ENCODE results near the gene SPRYD4.
"Not testable (repeated sequence)": the region's sequence is repeated elsewhere in the genome, so short reads cannot be mapped to it uniquely, and the experiment has no call there.

The SPRYD4 gene

DNA sequence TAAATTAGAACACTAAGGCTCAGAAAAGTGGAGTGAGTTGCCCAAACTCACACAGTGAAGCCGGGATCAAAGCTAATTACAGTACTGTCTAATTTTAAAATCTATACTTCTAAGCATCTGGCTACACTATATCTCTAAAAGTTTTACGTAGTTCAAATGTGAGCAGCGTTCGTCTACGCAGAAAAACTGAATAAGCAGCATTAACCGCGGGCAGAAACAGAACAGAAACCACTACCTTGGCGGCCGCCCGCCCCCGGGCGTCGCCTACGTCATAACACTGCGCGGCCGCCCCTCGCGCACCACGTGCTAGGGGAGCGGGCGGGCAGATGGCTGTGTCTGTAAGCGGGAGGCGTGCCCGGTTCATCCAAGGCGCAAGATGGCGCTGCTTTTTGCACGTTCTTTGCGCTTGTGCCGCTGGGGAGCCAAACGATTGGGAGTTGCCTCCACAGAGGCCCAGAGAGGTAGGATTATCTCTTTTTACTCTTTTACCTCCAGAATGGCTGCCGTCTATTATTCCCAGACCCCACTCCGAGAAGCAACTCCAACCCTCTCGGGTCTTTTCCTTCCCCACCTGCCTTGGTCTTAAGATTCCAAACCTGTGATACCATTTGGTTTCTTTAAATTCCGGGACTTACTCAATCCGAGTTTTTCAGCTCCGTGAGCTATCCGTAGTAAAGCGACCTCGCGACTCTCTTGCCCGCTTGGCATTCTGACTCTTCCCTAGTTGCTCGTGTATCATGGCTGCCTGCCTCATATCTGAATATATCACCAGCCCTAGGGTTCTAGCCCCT lies at the start of gene SPRYD4:
Gene SPRYD4 (plus strand): TSS at position 363 of the 791 bp plus-strand sequence. CDS start 14 bp downstream, at position 377.
- peak; percentile 97 for DNase-seq (ENCODE audit: low read depth)
- Histone ChIP-seq H3K9ac (ENCODE audit: low read length) (peak within 1 kb of the TSS; percentile 97), H3K9me3 (ENCODE audit: control insufficient read depth, low read length) (no peaks in the 10 kb centered on the region), H3K4me1 (ENCODE audit: control insufficient read depth, insufficient read depth, low read length) (peaks cover 14% of the 10 kb centered on the region), H3K4me3 (ENCODE audit: low read length) (peak within 1 kb of the TSS; percentile 97), H3K27me3 (replicated peaks; ENCODE audit: control insufficient read depth, insufficient read depth, low read length) (no peaks in the 10 kb centered on the region), H3K36me3 (ENCODE audit: control insufficient read depth, insufficient read depth, low read length, severe bottlenecking) (no peaks in the 10 kb centered on the region)

GRCh38 chr12:56420411-56420810 lies 48.0 kb upstream of the SPRYD4 start:
- no peaks in the 10 kb centered on the region for H3K27me3 ChIP-seq (replicated peaks; ENCODE audit: control insufficient read depth, insufficient read depth, low read length)
- H3K9ac ChIP-seq (ENCODE audit: low read length) = no peak overlapping the region
- no peaks in the 10 kb centered on the region for H3K9me3 ChIP-seq (ENCODE audit: control insufficient read depth, low read length)
- peaks cover 13% of the 10 kb centered on the region for H3K36me3 ChIP-seq (ENCODE audit: control insufficient read depth, insufficient read depth, low read length, severe bottlenecking)
- no peaks in the 10 kb centered on the region for H3K4me1 ChIP-seq (ENCODE audit: control insufficient read depth, insufficient read depth, low read length)
- H3K4me3 ChIP-seq (ENCODE audit: low read length) = no peak overlapping the region
- no peak for DNase-seq (ENCODE audit: low read depth)

GRCh38 chr12:56425193-56425592 lies 43.2 kb upstream of the SPRYD4 start:
- DNase-seq (ENCODE audit: low read depth) = no peak
- H3K27me3 ChIP-seq (replicated peaks; ENCODE audit: control insufficient read depth, insufficient read depth, low read length) = no peaks in the 10 kb centered on the region
- no peaks in the 10 kb centered on the region for H3K9me3 ChIP-seq (ENCODE audit: control insufficient read depth, low read length)
- H3K4me3 ChIP-seq (ENCODE audit: low read length) = no peak overlapping the region
- no peak overlapping the region for H3K9ac ChIP-seq (ENCODE audit: low read length)
- peaks cover 10% of the 10 kb centered on the region for H3K36me3 ChIP-seq (ENCODE audit: control insufficient read depth, insufficient read depth, low read length, severe bottlenecking)
- no peaks in the 10 kb centered on the region for H3K4me1 ChIP-seq (ENCODE audit: control insufficient read depth, insufficient read depth, low read length)

DNA sequence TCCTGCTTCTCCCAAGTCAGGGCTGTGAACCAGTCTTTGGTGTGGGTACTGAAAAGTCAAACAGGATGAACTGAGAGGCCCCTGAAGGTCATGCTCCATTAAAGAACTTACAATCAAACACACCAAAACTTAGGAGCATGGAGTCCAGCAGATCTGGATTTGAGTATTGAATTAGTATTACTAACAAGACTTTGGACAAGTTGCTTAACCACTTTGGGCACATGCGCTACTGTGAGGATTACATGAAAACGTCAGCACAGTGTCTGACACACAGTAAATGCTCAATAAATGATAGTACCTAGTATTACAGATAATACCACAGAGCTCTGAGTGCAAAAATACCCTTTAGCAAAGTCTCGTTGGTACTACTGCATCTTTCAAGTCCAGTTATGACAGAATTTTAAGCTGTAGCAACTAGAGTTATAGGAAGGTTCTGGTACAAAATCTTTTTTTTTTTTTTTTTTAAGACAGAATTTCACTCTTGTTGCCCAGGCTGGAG lies 42.4 kb upstream of the SPRYD4 start:
- no peak overlapping the region for H3K4me3 ChIP-seq (ENCODE audit: low read length)
- DNase-seq (ENCODE audit: low read depth) = no peak
- H3K27me3 ChIP-seq (replicated peaks; ENCODE audit: control insufficient read depth, insufficient read depth, low read length) = no peaks in the 10 kb centered on the region
- H3K36me3 ChIP-seq (ENCODE audit: control insufficient read depth, insufficient read depth, low read length, severe bottlenecking) = peaks cover 4% of the 10 kb centered on the region
- H3K4me1 ChIP-seq (ENCODE audit: control insufficient read depth, insufficient read depth, low read length) = no peaks in the 10 kb centered on the region
- no peak overlapping the region for H3K9ac ChIP-seq (ENCODE audit: low read length)
- H3K9me3 ChIP-seq (ENCODE audit: control insufficient read depth, low read length) = no peaks in the 10 kb centered on the region

DNA sequence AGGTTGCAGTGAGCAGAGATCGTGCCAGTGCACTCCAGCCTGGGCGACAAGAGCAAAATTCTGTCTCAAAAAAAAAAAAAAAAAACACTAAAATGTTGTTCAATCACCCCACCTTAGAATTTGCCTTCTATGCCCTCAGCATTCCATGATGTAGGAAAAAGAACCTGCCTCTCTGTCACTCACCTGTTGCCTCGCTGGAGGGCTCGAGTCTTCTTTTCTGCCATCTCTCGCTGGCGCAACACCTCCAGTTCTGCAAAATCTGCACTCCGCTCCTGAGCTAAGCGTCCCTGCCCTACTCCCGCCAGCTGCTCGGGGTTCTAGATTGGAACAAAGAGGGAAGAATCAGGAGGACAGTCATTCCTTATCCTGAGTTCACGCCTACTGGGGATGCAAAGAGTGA lies 37.1 kb upstream of the SPRYD4 start:
- Histone ChIP-seq H3K9me3 (ENCODE audit: control insufficient read depth, low read length) (no peaks in the 10 kb centered on the region), H3K4me3 (ENCODE audit: low read length) (no peak overlapping the region), H3K27me3 (replicated peaks; ENCODE audit: control insufficient read depth, insufficient read depth, low read length) (no peaks in the 10 kb centered on the region), H3K36me3 (ENCODE audit: control insufficient read depth, insufficient read depth, low read length, severe bottlenecking) (no peaks in the 10 kb centered on the region), H3K9ac (ENCODE audit: low read length) (no peak overlapping the region), H3K4me1 (ENCODE audit: control insufficient read depth, insufficient read depth, low read length) (peaks cover 3% of the 10 kb centered on the region)
- no peak for DNase-seq (ENCODE audit: low read depth)

DNA sequence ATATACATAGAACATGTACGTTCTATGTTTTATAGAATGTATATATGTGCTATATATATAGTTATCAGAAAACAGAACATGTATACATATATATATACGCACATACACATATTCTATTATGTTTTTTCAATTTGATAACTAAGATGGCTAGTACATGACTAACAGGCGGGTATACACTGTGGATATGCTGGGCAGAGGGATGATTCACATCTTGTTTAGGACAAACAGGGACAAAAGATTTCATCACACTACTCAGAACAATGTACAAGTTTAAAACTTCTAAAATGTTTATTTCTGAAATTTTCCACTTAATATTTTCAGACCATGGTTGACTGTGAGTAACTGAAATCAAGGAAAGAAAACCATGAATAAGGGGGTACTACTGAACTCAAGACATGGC lies 36.5 kb upstream of the SPRYD4 start:
- Histone ChIP-seq H3K36me3 (ENCODE audit: control insufficient read depth, insufficient read depth, low read length, severe bottlenecking) (no peaks in the 10 kb centered on the region), H3K4me1 (ENCODE audit: control insufficient read depth, insufficient read depth, low read length) (peaks cover 3% of the 10 kb centered on the region), H3K27me3 (replicated peaks; ENCODE audit: control insufficient read depth, insufficient read depth, low read length) (no peaks in the 10 kb centered on the region), H3K4me3 (ENCODE audit: low read length) (no peak overlapping the region), H3K9ac (ENCODE audit: low read length) (no peak overlapping the region), H3K9me3 (ENCODE audit: control insufficient read depth, low read length) (no peaks in the 10 kb centered on the region)
- DNase-seq (ENCODE audit: low read depth) = peak; percentile 41

- H3K4me1 ChIP-seq (ENCODE audit: control insufficient read depth, insufficient read depth, low read length) = peaks cover 3% of the 10 kb centered on the region
- no peak overlapping the region for H3K9ac ChIP-seq (ENCODE audit: low read length)
- no peaks in the 10 kb centered on the region for H3K9me3 ChIP-seq (ENCODE audit: control insufficient read depth, low read length)
- no peak overlapping the region for H3K4me3 ChIP-seq (ENCODE audit: low read length)
- no peak for DNase-seq (ENCODE audit: low read depth)
- no peaks in the 10 kb centered on the region for H3K27me3 ChIP-seq (replicated peaks; ENCODE audit: control insufficient read depth, insufficient read depth, low read length)
- H3K36me3 ChIP-seq (ENCODE audit: control insufficient read depth, insufficient read depth, low read length, severe bottlenecking) = no peaks in the 10 kb centered on the region
Observed at GRCh38 chr12:56434828-56435227, 33.5 kb upstream of the SPRYD4 start.

DNA sequence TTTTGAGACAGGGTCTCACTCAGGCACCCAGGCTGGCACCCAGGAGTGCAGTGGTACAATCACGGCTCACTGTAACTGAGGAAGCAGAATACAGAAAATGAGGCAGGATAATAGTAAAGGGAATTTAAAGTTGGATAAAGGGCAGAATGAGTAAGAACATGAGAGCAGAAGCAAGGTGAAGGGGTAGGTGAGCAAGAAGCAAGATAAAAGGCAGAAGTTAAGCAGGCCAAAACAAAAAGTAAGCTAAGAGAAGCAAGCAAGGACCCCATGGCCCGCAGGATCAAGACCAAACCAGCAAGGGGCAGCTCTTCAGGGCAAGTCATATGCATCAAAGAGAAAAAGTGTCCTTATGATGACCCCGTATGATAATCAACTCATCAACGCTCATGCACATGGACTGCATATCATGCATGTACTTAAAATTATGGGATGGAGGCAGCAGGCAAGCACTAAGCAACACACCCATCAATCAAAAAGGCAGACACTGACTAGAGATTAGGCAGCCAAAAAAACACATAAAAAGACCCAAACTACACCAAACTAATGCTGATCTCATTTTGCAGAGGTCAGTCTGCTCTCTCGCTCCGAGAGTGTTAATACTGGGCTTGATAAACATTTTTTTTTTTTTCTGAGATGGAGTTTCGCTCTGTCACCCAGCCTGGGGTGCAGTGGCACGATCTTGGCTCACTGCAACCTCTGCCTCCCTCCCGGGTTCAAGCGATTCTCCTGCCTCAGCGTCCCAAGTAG lies 30.8 kb upstream of the SPRYD4 start:
- Histone ChIP-seq H3K9me3 (ENCODE audit: control insufficient read depth, low read length) (no peaks in the 10 kb centered on the region), H3K4me3 (ENCODE audit: low read length) (no peak overlapping the region), H3K4me1 (ENCODE audit: control insufficient read depth, insufficient read depth, low read length) (no peaks in the 10 kb centered on the region), H3K9ac (ENCODE audit: low read length) (no peak overlapping the region), H3K27me3 (replicated peaks; ENCODE audit: control insufficient read depth, insufficient read depth, low read length) (no peaks in the 10 kb centered on the region), H3K36me3 (ENCODE audit: control insufficient read depth, insufficient read depth, low read length, severe bottlenecking) (no peaks in the 10 kb centered on the region)
- DNase-seq (ENCODE audit: low read depth) = no peak

- DNase-seq (ENCODE audit: low read depth); H3K9ac ChIP-seq (ENCODE audit: low read length); H3K4me1 ChIP-seq (ENCODE audit: control insufficient read depth, insufficient read depth, low read length); H3K9me3 ChIP-seq (ENCODE audit: control insufficient read depth, low read length); H3K4me3 ChIP-seq (ENCODE audit: low read length); H3K27me3 ChIP-seq (replicated peaks; ENCODE audit: control insufficient read depth, insufficient read depth, low read length); H3K36me3 ChIP-seq (ENCODE audit: control insufficient read depth, insufficient read depth, low read length, severe bottlenecking): not testable (repeated sequence)
Observed at GRCh38 chr12:56443208-56443607, 25.2 kb upstream of the SPRYD4 start.

GRCh38 chr12:56448860-56449621 lies 19.3 kb upstream of the SPRYD4 start, which contains the start of gene TIMELESS:
Gene TIMELESS (minus strand): TSS chr12:56449426. CDS start chr12:56434170, 15,256 bp downstream.
- no peaks in the 10 kb centered on the region for H3K9me3 ChIP-seq (ENCODE audit: control insufficient read depth, low read length)
- H3K27me3 ChIP-seq (replicated peaks; ENCODE audit: control insufficient read depth, insufficient read depth, low read length) = peaks cover 7% of the 10 kb centered on the region
- H3K36me3 ChIP-seq (ENCODE audit: control insufficient read depth, insufficient read depth, low read length, severe bottlenecking) = no peaks in the 10 kb centered on the region
- peak; percentile 96 for DNase-seq (ENCODE audit: low read depth)
- peak within 1 kb of the TSS; percentile 86 for H3K9ac ChIP-seq (ENCODE audit: low read length)
- peaks cover 4% of the 10 kb centered on the region for H3K4me1 ChIP-seq (ENCODE audit: control insufficient read depth, insufficient read depth, low read length)
- H3K4me3 ChIP-seq (ENCODE audit: low read length) = peak within 1 kb of the TSS; percentile 89

- H3K4me3 ChIP-seq (ENCODE audit: low read length) = peak overlapping the region; percentile 89
- H3K4me1 ChIP-seq (ENCODE audit: control insufficient read depth, insufficient read depth, low read length) = peaks cover 4% of the 10 kb centered on the region
- peaks cover 7% of the 10 kb centered on the region for H3K27me3 ChIP-seq (replicated peaks; ENCODE audit: control insufficient read depth, insufficient read depth, low read length)
- peak overlapping the region; percentile 86 for H3K9ac ChIP-seq (ENCODE audit: low read length)
- H3K9me3 ChIP-seq (ENCODE audit: control insufficient read depth, low read length) = no peaks in the 10 kb centered on the region
- DNase-seq (ENCODE audit: low read depth) = no peak
- H3K36me3 ChIP-seq (ENCODE audit: control insufficient read depth, insufficient read depth, low read length, severe bottlenecking) = no peaks in the 10 kb centered on the region
Observed at GRCh38 chr12:56449622-56449984, 18.8 kb upstream of the SPRYD4 start.

All from adipocyte (in vitro differentiated cells).